22Rv1 (cell line): Measurements from ENCODE around the gene UCK1.

Experiments
- H3K27ac ChIP-seq: fragments of 450-650 bp; 2 replicates; pipeline ENCODE4 v1.5.1; 2017
- ZFX ChIP-seq: fragments of 450-650 bp; IDR thresholded peaks from 2 replicates; pipeline ENCODE4 v1.6.1; 2017; ENCODE audit warnings: antibody characterized with exemption, borderline replicate concordance
- TF ChIP-seq, protein P1 (sequence below): fragments of 450-650 bp; IDR thresholded peaks from 2 replicates; pipeline ENCODE4 v1.5.1; 2017; ENCODE audit warnings: mild to moderate bottlenecking

UCK1 gene

DNA sequence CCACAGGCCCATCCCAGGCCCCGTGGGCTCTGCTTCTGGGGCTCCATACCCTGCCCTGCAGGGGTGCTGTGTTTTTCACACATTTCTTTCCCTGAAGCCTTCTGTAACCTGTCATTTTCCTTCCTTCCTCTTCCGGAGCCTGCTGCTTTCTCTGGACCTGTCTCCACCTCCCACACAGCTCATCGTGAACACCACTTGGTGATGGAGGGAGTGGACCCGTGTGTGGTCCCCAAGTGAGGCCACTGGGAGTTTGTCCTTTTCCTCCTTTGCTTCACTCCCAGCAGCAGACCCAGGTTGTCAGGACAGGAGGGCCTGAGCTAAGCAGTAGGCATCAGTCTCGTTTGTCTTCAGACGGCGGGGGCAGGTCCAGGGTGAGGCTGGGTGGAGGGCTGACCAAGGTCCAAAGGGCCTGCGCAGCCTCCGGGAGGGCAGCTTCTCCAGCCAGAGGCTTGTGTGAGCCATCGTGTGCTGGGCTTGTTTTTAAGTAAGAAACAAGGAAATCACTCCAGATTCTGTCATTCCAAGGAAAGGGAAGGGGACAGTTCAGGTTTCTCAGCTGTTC, 34.1 kb downstream of the UCK1 start:
- TF ChIP-seq, protein P1, sequence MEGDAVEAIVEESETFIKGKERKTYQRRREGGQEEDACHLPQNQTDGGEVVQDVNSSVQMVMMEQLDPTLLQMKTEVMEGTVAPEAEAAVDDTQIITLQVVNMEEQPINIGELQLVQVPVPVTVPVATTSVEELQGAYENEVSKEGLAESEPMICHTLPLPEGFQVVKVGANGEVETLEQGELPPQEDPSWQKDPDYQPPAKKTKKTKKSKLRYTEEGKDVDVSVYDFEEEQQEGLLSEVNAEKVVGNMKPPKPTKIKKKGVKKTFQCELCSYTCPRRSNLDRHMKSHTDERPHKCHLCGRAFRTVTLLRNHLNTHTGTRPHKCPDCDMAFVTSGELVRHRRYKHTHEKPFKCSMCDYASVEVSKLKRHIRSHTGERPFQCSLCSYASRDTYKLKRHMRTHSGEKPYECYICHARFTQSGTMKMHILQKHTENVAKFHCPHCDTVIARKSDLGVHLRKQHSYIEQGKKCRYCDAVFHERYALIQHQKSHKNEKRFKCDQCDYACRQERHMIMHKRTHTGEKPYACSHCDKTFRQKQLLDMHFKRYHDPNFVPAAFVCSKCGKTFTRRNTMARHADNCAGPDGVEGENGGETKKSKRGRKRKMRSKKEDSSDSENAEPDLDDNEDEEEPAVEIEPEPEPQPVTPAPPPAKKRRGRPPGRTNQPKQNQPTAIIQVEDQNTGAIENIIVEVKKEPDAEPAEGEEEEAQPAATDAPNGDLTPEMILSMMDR = no peak
- TF ChIP-seq ZFX = no peak

DNA sequence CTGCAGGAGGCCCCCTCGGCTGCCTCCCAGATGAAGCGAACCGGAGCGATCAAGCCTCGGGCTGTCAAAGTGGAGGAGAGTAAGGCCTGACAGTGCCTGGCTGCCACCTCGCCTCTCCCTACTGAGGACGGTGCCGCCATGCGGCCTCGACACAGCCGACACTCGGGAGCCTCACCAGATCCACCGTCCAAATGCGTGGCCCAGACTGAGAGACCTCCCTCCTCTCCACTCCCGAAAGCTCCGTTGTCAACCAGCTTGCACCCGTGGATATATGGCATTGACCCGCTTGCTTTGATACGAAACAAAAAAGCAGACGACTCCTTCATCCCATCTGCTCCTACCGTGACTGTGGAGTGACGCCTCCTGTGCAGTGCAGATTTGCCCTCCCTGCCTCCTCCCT, 35.3 kb downstream of the UCK1 start:
- no peak overlapping the region for H3K27ac ChIP-seq
- TF ChIP-seq ZFX = no peak
- TF ChIP-seq, protein P1 = no peak

More for the DNA sequence above, 34.1 kb downstream of the UCK1 start:
- H3K27ac ChIP-seq = no peak overlapping the region

DNA sequence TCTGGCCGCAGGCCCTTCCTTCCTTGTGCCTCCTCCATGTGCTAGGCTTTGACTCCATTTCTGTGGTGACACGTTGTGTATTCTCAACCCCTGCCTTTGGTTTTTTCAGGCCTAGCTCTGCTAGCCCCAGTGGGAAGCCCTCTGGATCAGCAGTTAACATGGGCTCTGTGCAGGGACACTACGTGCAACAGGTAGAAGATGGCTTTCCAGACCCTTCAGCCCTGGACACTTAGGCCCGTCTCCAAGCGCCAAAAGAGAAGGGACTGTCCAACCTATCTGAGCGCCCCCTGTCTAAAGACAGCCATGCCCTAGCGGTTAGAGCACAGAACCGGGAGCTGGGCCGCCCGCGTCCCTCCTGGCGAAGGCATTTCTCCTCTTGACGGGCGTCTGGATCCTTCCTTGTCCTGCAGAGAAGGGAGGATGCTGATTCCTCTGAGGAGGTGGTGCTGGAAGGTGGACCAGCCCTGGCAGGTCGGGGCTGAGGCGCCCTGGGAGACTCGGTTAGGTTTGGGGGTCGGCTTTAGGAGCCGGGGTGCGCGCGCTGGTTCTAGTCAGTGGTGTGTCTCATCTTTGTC, 36.7 kb downstream of the UCK1 start:
- no peak for TF ChIP-seq ZFX
- TF ChIP-seq, protein P1 = no peak
- no peak overlapping the region for H3K27ac ChIP-seq

DNA sequence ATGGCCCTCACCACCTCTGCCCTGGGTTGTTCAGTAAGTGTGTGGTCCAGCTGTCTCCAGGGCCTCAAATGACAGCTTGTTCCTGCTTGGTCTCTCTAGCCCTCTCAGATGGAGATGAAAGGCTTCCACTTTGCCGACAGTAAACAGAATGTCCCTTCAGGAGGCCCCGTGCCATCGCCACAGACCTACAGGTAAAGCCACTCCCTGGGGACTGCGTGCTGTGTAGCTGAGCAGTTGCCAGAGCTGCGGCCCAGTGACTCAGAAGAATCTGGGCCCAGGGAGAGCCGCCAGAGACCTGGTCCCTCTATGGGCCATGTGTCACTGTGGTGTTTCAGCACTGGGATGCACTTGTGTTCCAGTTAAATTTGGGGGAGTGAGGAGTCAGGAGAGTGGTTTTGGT, 39.0 kb downstream of the UCK1 start:
- TF ChIP-seq, protein P1 = no peak
- no peak for TF ChIP-seq ZFX
- H3K27ac ChIP-seq = no peak overlapping the region

DNA sequence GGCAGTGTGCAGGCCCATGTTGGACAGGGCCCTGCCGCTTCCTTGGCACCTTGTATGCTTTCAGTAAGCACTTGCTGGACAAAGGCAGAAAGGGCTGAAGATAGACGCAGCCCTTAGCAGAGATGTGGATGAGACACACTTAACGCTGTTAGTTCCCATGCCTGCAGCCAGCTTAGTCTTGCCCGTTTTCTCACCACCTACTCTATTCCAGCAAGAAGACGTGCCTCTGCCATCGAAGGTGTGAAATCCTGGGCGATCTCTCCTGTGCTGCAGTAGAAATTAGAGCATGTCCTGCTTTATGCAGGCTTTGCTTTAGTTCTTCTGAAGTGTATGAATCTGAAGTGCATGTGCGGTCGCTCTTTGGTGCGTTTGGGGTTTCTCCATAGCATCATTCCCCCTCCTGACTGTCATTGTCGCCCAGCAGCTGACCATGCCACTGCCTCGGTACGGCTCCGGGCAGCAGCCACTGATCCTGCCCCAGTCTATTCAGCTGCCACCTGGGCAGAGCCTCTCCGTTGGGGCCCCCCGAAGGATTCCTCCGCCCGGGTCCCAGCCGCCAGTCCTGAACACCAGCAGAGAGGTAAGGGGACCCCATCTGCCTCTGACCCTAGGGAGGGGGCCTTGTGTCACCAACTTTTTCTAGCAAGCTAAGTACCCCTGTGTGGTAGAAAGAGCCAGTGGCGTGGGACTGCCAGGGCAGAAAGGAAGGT, 39.9 kb downstream of the UCK1 start:
- no peak for TF ChIP-seq ZFX
- TF ChIP-seq, protein P1 = no peak
- no peak overlapping the region for H3K27ac ChIP-seq

DNA sequence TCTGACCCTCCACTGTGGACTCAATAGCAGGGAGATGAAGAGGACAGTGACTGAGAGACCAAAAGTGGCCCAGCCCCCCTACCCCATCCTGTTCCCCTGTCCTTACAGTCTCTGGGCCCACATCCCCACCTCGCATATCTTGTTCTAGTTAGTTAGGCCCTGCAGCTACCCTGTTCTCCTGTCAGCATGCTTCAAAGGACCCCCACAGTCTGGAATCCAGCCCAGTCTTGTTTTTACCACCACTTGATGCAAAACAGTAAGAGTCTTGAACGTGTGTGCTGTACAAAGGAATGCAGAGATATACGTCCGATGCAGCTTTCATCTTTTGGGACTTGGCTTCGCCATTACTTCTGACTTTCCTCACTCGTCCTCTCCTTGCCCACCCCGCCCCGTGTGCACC, 40.5 kb downstream of the UCK1 start:
- TF ChIP-seq ZFX = no peak
- TF ChIP-seq, protein P1 = no peak
- H3K27ac ChIP-seq = no peak overlapping the region

DNA sequence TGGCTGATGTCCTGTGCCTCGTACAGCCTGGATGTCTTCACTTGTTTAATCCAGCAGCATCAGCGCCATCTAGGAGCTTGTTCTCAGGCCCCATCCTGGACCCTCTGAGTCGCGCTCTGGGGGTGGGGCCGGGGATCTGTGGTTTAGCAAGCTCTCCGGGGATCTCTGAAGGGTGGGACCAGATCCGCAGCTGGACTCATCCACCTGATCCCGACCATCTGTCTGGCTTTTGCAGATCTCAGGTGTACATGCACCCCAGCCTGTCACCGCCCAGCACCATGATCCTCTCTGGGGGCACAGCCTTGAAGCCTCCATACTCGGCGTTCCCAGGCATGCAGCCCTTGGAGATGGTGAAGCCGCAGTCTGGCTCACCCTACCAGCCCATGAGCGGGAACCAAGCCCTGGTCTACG, 43.4 kb downstream of the UCK1 start:
- no peak overlapping the region for H3K27ac ChIP-seq
- TF ChIP-seq ZFX = no peak
- TF ChIP-seq, protein P1 = no peak
